H1 (cell line): ENCODE data around the gene PHOSPHO1. TPM values are rescaled to one million over a fixed set of nuclear protein-coding genes. Genes with fewer than 3 reads are reported as not detected.

Source experiments
- GTF2F1 ChIP-seq: IDR thresholded peaks from 2 replicates; pipeline ENCODE4 v1.6.1; 2012; ENCODE audit warnings: low read depth, low read length, improper control_type of control experiment, borderline replicate concordance
- POU5F1 ChIP-seq: IDR thresholded peaks from 2 replicates; pipeline ENCODE4 v1.6.1; 2011; ENCODE audit warnings: low read depth, mild to moderate bottlenecking, low read length, moderate library complexity
- SUZ12 ChIP-seq: fragments of 200-600 bp; sonication (generic); IDR thresholded peaks from 2 replicates; pipeline ENCODE4 v1.6.1; 2012; ENCODE audit warnings: mild to moderate bottlenecking, inconsistent platforms, low read length, moderate library complexity, mixed read lengths
- polyA plus RNA-seq, 7 experiments: library from polyadenylated mRNA; depleted of rRNA in 3 of 7; stranded (reverse) in 5 of 7; unstranded in 2 of 7; fragments of >200 nt in 5 of 7; fragments of 200-250 nt in 2 of 7; gene quantifications; 1 replicate in 5 of 7; 2 replicates in 1 of 7; 4 replicates in 1 of 7; pipeline versions ENCODE4 v1.2.1 to v1.2.3, GENCODE V29; 2011 to 2013; ENCODE audit warnings: missing spikeins in 2 of 7, mixed read lengths in 2 of 7
- total RNA-seq: library from RNA; stranded (reverse); fragmentation: NEBNext Ultra II Directional; extraction: Animal tissue kit (Norgen Biotek cat#: 25700); gene quantifications from 2 replicates; pipeline ENCODE4 v1.2.1, GENCODE V29; 2021

PHOSPHO1 gene
- total and polyA plus RNA-seq, 2 of the 8 experiments (the other 6 are each of a cell fraction or from before 2014, with no cell fraction given), result 0.34 to 0.45 TPM

GRCh38 chr17:49218941-49219913 is 11.4 kb downstream of the PHOSPHO1 start (continued):
- TF ChIP-seq GTF2F1 (no peak), SUZ12 (no peak), POU5F1 (no peak)
- TF ChIP-seq, all 59 proteins: peak for 3
